Right lobe of liver (tissue), 4 donors: ENCODE data around the gene TCF15.

Source experiments
- POLR2A ChIP-seq: fragments of 450-650 bp; IDR thresholded peaks from one replicate; pipeline ENCODE4 v1.6.1; 2017; ENCODE audit warnings: antibody characterized with exemption, mild to moderate bottlenecking
- TF ChIP-seq, protein P1 (sequence below), 4 donors: fragments of 200-600 bp in 3 of 4; fragments of 450-650 bp in 1 of 4; IDR thresholded peaks; one replicate each; pipeline versions ENCODE4 v1.5.1 to v1.8.0; 2016 to 2022; ENCODE audit warnings: antibody characterized with exemption in 4 of 4, mild to moderate bottlenecking in 2 of 4
- donor health status: DM: no; HTN: no; CAD: no.
- donor health status: DM: no; HTN: no; CAD: no.
- donor health status: DM: no; HTN: yes; CAD: no.

- no peak for TF ChIP-seq POLR2A
- TF ChIP-seq, protein P1, sequence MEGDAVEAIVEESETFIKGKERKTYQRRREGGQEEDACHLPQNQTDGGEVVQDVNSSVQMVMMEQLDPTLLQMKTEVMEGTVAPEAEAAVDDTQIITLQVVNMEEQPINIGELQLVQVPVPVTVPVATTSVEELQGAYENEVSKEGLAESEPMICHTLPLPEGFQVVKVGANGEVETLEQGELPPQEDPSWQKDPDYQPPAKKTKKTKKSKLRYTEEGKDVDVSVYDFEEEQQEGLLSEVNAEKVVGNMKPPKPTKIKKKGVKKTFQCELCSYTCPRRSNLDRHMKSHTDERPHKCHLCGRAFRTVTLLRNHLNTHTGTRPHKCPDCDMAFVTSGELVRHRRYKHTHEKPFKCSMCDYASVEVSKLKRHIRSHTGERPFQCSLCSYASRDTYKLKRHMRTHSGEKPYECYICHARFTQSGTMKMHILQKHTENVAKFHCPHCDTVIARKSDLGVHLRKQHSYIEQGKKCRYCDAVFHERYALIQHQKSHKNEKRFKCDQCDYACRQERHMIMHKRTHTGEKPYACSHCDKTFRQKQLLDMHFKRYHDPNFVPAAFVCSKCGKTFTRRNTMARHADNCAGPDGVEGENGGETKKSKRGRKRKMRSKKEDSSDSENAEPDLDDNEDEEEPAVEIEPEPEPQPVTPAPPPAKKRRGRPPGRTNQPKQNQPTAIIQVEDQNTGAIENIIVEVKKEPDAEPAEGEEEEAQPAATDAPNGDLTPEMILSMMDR (IDR thresholded peaks at IDR 0.05), result no peak
Measured at GRCh38 chr20:607476-607875, 2.6 kb downstream of the TCF15 start.
